Urothelium cell line (cell line): ENCODE measurements around the gene RELN.
A peak's percentile ranks its signal among the peaks of the same experiment; 100 is the strongest.
"Not testable (repeated sequence)": the region's sequence is repeated elsewhere in the genome, so short reads cannot be mapped to it uniquely, and the experiment has no call there.

Experiments used
- DNase-seq: peaks from one replicate; pipeline ENCODE4 v3.0.0; 2011; ENCODE audit warnings: low spot score, mixed read lengths
- FAIRE-seq: peaks from 2 replicates; lab custom pipeline; 2011; peaks lifted over from hg19 to GRCh38; lab: Jason Lieb, UNC

RELN gene

DNA sequence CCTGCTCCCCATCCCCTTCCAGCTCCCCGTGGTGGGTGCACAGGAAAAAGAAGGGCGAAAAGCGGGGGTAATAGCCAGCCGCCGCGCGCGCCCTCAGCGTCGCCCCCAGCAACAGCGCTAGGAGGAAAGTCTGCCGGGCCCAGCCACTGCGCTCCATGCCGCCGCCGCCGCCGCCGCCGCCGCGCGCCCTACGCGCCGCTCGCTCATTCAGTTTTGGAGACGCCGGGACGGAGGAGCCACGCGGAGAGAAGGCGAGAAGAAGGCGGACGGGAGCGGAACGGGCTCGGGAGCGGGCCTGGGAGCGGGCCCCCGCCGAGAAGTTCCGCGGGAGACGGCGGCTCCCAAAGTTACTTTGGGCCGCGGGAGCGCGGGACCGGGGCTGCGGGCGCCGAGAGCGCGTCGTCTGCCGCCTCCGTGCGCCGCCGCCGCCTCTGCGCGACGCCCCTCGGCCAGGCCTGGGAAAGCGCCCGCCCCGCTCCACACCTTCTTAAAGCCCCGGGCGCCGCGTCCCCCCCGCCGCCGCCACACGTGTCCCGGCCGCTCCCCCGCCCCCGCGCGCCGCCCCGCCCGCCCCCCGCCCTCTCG, at the start of gene RELN:
Gene RELN, minus strand, starts transcription at position 459 of the 585 bp plus-strand sequence. Its CDS starts 302 bp downstream, at position 157.
- DNase-seq (no peak), FAIRE-seq (no peak)

DNA sequence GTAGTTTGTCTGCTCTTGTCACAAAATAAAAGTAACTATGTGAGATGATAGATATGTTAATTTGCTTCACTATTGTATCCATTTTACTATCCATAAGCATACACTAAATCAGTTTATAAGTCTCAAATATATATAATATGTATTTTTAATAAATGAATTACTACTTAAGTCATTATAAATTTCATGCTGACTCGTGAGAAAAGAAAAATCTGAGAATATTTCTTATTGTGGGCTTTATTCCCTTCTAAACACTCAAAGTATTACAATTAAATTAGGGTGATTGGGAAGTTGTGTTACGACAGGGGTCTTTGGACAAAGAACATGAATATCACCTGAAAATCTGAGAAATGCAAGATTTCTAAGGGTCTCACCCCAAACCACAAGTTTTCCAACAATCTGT, 48.7 kb upstream of the RELN start:
- FAIRE-seq (no peak), DNase-seq (no peak)

DNA sequence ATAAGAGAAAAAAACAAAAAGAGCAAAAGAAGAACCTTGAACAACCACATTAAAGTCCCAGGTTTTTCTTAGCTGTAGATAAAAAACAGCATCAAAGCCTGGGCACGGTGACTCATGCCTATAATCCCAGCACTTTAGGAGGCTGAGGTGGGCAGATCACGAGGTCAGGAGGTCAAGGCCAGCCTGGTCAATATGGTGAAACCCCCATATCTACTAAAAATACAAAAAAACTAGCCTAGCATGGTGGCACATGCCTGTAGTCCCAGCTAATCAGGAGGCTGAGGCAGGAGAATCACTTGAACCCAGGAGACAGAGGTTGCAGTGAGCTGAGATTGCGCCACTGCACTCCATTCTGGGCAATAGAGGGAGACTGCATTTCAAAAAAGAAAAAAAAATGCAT, 47.4 kb upstream of the RELN start:
- FAIRE-seq, result not testable (repeated sequence)

DNA sequence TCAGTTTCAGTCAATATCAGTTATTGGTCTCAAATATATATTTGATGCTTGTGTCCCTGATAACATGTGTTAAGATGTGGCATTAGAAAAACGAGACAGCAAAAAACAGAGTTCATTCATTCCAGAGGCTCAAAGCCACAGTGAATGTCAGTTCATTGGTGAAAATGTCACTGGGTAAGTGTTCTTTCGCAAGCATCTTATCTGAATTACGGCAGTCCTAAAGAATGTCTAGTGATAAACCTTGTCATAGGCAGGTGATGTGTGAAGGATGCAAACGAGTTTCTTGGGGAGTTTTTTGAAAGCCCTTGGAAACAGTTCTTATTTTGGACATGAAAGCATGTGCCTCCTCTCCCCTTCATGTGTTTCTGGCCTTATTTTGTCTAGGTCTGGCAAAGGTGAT, 45.9 kb upstream of the RELN start:
- FAIRE-seq (no peak), DNase-seq (no peak)

More for the DNA sequence above, 47.4 kb upstream of the RELN start:
- not testable (repeated sequence) for DNase-seq

DNA sequence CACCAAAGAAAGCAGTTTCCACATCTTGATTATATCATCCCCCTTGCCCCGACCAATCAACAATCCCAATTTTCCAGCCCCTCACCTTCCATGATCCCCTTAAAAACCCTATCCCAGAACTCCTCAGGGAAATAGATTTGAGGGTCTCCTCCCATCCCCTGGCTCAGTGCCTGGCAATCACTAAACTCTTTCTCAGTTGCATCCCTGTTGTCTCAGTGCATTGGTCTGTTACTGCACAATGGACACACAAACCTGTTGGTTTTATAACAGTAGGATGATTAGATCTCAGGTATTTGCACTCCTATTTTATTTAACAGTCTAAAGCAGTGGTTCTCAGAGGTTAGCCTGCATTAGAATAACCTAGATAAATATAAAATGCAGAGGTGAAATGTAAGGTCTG, 45.2 kb upstream of the RELN start:
- no peak for DNase-seq
- FAIRE-seq, result peak; percentile 9

DNA sequence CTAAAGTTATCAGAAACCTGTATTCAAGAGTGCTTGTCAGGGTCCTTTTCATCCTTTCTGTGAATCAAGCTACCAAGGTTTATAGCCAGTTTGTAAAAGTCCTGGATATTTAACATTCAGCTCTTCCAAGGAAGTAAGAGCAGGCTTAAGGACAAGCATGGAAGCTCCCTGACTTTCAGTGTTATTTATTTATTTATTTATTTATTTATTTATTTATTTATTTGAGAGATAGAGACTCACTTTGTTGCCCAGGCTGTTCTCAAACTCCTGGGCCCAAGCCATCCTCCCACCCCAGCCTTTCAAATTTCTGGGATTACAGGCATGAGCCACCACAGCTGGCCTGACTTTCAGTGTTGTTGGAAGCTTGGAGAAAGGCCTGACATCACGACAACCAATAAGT, 44.4 kb upstream of the RELN start:
- FAIRE-seq, result no peak
- no peak for DNase-seq

DNA sequence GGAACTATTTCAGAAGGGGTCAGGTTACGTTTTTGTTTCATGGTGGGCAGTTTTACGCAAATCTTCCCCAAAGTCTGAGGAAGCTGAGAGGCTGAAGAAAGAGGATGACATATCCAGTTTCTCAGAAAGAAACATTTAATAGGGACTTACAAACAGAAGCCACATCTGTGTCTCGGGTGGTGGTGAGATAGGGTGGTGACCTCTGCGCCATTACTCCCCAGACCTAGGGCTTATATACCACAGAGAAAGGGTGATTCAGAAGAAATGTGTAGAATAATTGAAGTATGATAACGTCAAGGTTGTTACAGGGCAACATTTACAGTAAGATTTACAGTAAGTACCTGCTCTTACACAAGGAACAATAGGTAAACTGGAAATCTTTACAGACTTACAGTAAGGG, 43.0 kb upstream of the RELN start:
- FAIRE-seq, result no peak
- no peak for DNase-seq

DNA sequence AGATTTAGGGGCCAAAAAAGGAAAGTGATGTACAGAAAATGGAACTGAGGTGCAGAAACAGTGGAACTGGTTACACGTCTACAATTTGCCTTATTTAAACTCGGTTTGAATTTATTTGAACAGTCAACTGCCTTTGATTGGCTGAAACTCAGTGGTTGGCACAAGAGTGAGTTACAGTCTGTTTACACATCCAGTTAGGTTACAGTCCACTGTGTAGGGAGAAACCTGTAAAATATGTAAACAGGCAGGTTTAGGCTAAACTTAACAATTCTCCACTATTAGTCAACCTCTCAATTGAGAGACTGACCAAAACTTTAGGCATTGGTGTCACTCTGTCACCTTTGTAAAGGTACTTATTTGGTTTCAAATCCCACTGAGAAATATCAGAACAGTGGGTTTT, 40.3 kb upstream of the RELN start:
- FAIRE-seq (no peak), DNase-seq (no peak)

DNA sequence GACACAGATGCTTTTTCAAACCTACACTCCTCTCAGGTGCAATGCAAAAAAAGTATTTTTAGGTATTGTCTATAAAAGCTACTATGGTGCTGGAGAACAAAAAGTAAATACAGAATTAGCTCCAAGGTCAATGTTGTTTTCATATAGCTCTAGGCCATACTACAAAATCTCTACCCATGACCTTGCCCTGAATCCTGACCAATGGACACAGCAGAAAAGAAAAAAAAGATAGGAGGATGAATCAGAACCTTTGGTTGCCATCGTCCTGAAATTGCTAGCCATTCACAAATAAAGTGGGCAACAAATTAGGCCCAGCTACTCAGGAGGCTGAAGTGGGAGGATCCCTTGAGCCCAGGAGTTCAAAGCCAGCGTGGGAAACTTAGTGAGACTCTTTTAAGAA, 35.2 kb upstream of the RELN start:
- DNase-seq (no peak), FAIRE-seq (no peak)

DNA sequence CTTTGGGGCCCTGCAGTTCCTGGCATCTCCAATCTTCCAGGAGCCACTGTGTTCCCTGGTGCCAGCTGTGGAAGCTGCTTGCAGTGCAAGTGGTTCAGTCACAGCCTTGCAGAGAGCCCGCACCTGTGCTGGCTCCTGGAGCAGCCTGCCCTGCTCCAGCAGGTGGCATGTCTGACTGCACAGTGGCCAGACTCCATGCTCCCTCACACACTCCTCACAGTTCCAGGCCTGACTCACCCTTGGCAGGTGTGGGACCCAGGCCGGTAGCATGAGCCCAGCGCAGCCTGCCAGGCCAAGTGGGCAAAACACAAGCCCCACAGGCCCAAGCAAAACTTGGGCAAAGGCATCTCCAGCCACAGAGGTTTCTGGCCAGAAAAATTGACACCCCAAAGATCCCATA, 33.6 kb upstream of the RELN start:
- FAIRE-seq (no peak), DNase-seq (no peak)

DNA sequence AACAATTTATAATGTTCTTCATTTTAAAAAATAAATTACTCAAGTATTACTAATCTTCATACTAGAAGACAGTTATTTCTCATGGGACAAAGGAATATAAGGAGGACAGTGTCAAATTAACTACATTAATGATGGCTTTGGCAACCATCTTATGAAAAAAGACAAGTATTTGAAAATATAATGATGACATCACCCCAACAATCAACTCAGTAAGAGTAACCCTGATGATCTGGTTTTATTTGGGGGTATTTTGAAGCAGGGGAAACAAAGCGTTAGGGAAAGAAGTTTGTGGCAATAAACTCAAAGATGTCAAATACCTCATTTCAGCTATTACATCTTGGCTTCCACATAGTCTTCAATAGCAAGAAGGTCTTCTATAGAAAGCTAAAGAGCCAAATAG, 29.0 kb upstream of the RELN start:
- DNase-seq (no peak), FAIRE-seq (no peak)

DNA sequence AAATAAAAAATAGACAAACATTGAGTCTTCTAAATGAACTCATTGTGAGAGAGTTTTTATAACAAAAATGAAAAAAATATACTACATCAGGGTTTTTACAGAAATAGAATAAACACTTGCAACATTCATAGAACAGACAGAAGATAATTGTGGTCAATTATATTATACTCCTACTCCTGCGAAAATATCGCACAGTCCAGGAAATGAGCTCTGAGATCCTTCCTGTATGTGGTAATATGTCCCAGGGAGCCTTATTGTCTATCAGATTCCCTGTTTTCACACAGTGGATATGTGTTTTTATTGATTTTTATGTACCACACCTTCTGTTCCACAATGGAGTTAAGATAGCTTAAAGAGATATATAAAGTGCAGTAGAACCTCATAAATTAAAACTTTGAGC, 27.5 kb upstream of the RELN start:
- DNase-seq, result no peak
- no peak for FAIRE-seq

DNA sequence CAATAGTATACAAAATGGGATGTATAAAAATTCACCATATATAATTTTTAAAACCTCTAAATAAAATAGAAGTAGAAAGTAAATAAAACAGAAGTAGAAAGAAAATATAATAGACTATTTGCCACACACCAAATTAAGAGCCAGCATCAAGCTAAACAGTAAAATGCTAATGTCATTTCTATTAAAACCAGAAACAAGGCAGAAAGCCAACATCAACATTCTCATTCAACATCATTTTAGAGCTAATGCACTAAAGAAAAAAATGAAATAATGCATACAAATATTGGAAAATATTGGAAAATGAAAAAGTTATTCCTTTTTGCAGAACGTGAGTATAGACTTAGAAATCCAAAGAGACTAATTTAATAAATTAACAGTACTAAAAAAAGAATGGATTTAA, 23.4 kb upstream of the RELN start:
- FAIRE-seq, result no peak
- no peak for DNase-seq

DNA sequence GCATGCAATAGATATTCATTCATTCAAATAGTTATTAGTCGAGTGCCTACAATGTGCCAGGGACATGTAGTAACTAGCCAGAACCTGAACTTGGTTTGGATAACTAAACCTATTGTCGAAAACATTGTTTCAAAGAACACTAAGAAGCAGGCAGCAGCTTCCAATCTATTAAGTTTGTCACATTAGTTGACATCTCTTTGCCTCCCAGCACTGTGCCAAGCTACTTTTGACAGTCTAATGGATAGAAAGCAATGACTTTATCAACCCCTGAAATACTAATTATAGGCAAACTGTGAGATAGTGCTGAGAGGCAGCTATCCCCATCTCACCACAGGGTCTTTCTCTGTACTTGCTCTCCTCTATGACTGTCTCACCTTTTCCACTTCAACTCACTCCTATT, 22.4 kb upstream of the RELN start:
- DNase-seq (no peak), FAIRE-seq (no peak)

DNA sequence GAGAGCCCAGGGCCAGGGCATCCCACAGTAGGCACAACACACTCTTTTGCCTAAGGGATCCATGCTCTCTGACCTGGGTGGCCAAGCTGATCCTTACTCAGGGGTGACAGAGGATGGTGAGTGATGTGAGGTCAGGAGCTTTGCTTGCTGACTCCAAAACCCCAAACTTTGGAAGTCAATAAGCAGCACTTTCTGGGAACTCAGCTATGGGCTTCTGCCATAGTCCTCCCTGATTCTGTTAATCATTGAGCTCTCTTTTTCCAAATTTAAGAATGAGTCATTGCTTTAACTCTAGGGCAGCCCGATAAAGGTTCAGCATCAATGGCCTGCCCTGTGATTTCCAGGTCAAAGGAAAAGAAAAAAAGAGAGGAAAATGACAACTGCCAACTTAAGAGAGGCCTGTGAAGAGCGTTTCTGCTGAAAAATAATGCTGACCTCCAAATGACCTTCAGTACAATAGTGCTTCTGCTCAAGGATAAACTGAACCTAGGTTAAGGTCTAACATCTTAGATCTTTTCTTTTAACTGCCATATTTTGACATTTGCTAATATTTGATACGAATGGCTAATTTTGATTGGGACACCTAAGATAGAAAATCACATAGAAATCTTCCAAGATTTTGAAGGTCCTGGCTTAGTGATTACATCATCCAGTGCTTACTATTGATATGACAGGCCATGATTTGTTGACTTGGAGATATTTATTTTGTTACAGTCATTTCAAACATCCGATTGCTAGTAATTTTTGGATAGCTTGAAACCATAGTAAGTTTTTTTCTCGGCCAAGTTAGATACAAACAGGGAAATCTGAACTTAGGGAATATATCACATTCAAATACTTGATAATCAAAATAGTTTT, 20.8 kb upstream of the RELN start:
- FAIRE-seq, result no peak
- no peak for DNase-seq

DNA sequence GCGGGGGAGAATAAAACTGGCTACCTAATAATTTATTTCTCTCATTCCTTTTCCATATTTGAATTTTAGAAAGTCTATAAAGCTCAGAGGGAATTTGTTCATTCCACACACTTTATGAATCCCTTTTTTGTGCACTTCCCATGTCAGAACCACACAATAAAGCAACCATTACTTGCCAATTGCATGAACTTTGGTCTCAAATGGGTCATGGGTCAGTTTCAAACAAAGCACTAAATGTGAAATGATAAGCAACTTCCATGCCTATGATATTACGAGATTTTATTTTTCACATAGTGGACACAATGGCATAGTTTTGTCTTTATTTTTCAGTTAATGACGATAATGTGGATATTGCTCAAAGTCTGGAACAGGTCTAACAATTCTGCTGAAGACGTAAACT, 18.6 kb upstream of the RELN start:
- FAIRE-seq (no peak), DNase-seq (no peak)

DNA sequence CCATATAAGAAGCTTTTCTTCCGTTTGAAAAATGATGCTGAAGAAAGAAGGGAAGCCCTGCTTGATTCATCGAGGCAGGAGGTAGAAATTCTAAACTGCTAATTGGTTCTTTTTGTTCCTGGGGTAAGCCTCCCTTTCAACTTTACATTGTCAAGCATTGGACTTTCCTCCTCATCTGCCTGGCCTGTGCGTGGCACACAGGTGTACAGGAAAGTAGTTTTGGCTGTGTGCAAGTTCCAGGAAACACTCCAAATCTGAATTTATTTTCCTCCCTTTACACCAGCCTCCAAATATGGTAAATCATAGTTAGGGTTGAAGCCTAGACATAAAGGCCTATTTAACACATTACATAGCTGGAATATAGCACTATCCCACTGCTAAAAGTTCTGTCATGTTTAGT, 18.2 kb upstream of the RELN start:
- no peak for DNase-seq
- FAIRE-seq, result no peak

DNA sequence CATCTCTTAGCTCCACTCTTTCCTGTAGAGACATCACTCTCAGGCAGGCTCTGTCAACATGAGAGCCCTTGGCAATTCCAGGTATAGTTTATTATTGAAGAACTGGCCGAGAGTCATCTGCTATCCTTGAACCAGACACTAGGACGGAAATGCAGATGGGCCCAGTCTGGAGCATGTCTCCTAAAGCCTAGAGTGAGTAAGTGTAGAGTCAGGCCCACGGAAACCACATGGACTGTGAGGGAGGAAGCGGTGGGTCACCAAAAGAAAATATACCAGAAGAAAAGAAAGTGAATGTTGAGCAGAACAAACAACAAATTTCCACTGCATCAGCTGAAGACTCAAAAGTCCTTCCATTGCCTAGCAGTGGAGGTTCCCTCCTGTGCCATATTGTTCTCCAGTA, 15.7 kb upstream of the RELN start:
- DNase-seq (peak; percentile 14), FAIRE-seq (no peak)

DNA sequence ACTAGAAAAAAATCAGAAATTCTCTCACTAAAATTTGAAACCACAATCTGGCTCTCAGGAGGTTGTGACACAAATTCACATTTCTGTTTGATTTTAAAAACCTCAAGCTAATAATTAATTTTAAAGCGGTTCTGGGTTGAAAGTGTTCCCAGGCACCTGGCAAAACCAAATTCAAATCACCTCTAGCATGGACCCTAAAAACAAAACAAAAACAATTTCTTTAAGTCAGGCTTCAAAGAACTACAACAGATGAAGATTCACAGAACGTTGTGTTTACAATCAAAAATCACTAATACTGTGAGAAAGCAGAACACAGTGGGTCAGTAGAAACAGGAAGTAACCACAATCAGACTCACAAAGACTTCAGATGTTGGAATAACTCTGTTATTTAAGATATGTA, 7.2 kb upstream of the RELN start:
- DNase-seq (no peak), FAIRE-seq (no peak)

DNA sequence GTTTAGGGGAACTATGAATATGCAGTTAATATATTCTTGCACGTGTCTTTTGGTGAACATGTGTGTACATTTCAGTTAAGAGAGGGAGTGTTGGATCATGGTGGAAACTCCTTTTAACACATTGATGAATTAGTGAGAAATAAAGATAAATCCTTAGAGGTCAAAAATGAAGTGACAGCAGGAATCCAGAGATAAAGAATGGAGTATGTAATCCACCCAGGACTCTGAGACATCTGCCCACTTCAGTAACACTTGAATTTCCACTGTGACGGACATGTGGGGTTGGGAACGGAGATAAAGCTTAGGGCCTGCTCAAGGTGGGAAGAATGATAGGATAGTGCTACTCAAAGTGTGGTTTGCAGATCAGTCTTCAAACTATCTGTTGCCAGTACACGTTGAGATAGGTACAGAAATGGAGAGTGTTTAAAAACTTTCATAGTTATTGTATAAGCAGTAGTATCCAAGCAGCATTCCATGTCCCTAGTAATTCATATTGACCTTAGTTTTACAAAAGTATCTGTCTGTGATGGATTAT, 6.6 kb upstream of the RELN start:
- no peak for FAIRE-seq
- no peak for DNase-seq

DNA sequence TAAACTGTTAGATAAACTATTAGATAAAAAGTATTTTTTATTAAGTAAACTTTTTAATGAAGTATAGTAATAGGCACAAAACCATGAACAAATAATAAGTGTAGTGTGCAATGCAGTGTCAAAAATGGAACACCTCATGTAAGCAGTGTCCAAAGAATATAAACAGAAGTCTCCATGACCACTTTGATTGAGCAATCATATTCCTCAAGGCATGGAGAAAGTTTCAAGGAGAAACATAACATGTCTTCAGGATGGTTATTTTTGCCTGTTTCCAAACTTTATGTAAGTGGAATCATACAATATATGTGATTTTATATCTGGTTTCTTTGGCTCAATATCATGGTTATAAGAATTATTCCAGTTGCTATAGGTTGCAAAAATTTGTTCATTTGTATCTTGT, 6.1 kb upstream of the RELN start:
- FAIRE-seq, result no peak

DNA sequence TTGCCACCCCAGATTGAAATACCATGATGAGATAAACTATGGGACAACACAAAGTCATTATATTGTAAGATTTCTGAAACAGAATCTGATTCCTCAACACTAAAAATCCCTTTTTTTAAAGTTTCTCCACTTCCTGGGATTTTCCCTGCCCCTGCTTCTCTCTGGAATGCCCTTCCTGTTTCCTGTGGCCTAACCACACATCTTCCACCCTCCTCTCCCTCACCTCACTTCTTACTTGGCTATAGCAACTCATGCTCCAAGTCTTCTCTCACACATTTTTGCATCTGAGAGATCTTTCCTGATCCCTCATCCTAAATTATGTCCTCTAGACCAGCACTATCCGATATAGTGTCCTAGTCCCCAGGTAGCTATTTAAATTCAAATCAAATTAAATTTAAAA, 4.1 kb upstream of the RELN start:
- DNase-seq (peak; percentile 56), FAIRE-seq (no peak)

More for the DNA sequence above, 6.1 kb upstream of the RELN start:
- DNase-seq, result no peak
